ENCODE results near the gene S100A9.
"Not testable (repeated sequence)": the region's sequence is repeated elsewhere in the genome, so short reads cannot be mapped to it uniquely, and the experiment has no call there.

Gene S100A9

GRCh38 chr1:153389973-153390879 lies 32.6 kb downstream of the S100A9 start:
- no peak for DNase-seq (ENCODE audit: low read depth)

GRCh38 chr1:153390938-153391710 lies 33.5 kb downstream of the S100A9 start, which contains the start of gene S100A8:
S100A8 (minus strand) TSS chr1:153391073; CDS start chr1:153390535, 538 bp downstream.
- no peak for DNase-seq (ENCODE audit: low read depth)

GRCh38 chr1:153392258-153392657 lies 34.6 kb downstream of the S100A9 start:
- DNase-seq (ENCODE audit: low read depth) = no peak

- no peak for DNase-seq (ENCODE audit: low read depth)
Observed at GRCh38 chr1:153392822-153393221, 35.2 kb downstream of the S100A9 start.

GRCh38 chr1:153393926-153394325 lies 36.3 kb downstream of the S100A9 start:
- no peak for DNase-seq (ENCODE audit: low read depth)

- DNase-seq (ENCODE audit: low read depth) = no peak
Observed at GRCh38 chr1:153394391-153394790, 36.7 kb downstream of the S100A9 start.

- no peak for DNase-seq (ENCODE audit: low read depth)
Observed at GRCh38 chr1:153395136-153395685, 37.6 kb downstream of the S100A9 start.

GRCh38 chr1:153395776-153396175 lies 38.1 kb downstream of the S100A9 start:
- no peak for DNase-seq (ENCODE audit: low read depth)

- DNase-seq (ENCODE audit: low read depth) = no peak
Observed at GRCh38 chr1:153396461-153396860, 38.8 kb downstream of the S100A9 start.

- no peak for DNase-seq (ENCODE audit: low read depth)
Observed at GRCh38 chr1:153397051-153397923, 39.6 kb downstream of the S100A9 start.

- no peak for DNase-seq (ENCODE audit: low read depth)
Observed at GRCh38 chr1:153397924-153398651, 40.4 kb downstream of the S100A9 start.

- DNase-seq (ENCODE audit: low read depth) = no peak
Observed at GRCh38 chr1:153399401-153400055, 41.9 kb downstream of the S100A9 start.

- DNase-seq (ENCODE audit: low read depth) = no peak
Observed at GRCh38 chr1:153400244-153400643, 42.6 kb downstream of the S100A9 start.

GRCh38 chr1:153401461-153401860 lies 43.8 kb downstream of the S100A9 start:
- no peak for DNase-seq (ENCODE audit: low read depth)

- no peak for DNase-seq (ENCODE audit: low read depth)
Observed at GRCh38 chr1:153402226-153402625, 44.6 kb downstream of the S100A9 start.

- no peak for DNase-seq (ENCODE audit: low read depth)
Observed at GRCh38 chr1:153403421-153404085, 45.9 kb downstream of the S100A9 start.

- DNase-seq (ENCODE audit: low read depth) = no peak
Observed at GRCh38 chr1:153404086-153404635, 46.5 kb downstream of the S100A9 start.

GRCh38 chr1:153404768-153405167 lies 47.1 kb downstream of the S100A9 start:
- DNase-seq (ENCODE audit: low read depth) = no peak

- not testable (repeated sequence) for DNase-seq (ENCODE audit: low read depth)
Observed at GRCh38 chr1:153405825-153406599, 48.4 kb downstream of the S100A9 start.
